GM18870 (cell line): ENCODE results near the gene ZIC4.

Experiments used
- ATAC-seq: cut with Tn5 transposase; IDR thresholded peaks from one replicate; pipeline ENCODE4 v1.9.1; 2021; ENCODE audit warnings: moderate library complexity; ENCODE audit not compliant: unreplicated experiment

Gene ZIC4

DNA sequence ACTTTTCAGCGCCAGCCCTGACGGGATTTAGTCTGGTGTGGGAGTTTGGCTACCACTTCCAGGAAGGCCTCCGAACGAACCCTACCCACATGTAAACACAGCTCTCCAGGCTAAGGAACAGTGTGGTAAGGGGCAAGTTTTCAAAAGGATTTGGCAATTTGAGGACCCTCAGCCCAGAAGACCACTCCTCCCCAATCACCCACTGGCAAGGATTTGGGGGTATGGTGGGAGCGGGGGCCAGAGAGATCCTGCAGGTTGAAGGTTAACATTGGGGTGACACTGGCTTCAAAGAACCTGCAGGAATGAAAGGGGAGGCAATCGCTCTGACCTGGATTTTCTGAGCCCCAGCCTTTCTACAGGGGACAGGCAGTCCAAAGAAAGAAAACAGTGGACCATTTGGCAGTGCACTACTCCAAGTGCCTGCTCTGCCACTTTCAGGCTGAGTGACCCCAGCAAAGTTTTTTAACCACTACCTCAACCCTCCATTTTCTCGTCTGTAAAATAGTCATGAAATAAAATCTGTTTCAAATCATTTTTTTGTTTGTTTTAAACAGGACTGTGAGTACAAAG lies 34.5 kb downstream of the ZIC4 start:
- no peak for ATAC-seq

DNA sequence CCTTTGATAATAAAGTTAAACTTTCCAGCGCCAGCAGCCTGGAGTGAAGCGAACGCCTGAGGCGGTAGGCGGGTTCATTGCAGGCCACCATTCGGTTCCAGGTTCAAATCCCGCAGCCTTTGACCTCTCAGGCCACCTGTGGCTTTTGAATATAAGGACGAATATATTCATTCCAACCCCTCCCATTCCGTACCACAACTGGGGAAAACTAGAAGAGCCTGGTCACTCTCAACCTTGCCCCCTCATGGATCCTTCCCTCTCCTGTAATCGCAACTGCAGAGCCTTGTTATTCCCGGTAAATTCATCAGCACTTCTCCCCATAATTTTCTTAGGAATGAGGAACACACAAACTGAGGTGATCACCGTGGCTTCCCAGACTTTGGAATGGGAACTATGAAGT lies 35.2 kb downstream of the ZIC4 start:
- ATAC-seq = no peak

DNA sequence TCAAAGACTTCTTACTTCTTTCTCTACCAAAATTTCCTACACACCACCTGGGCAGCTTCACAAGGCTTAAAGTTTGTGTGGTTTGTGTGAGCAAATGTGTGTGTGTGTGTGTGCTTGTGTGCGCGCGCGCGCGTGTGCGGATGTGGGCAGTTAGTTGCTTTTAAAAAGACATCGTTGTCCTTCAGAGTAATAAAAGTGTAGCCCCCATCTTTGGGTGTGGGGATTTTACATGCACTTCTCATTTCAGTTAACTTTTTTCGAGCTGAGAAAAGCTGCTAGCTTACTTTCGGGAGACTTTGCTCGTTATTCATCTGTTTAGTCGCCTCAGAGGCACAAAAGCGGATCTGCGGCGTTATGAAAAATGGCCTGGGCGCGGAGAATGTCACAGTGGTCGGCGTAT lies 36.0 kb downstream of the ZIC4 start:
- no peak for ATAC-seq

GRCh38 chr3:147369661-147370123 lies 36.7 kb downstream of the ZIC4 start:
- no peak for ATAC-seq

- ATAC-seq = no peak
Observed at GRCh38 chr3:147369231-147369630, 37.1 kb downstream of the ZIC4 start.

- ATAC-seq = no peak
Observed at GRCh38 chr3:147368561-147369221, 37.7 kb downstream of the ZIC4 start.

DNA sequence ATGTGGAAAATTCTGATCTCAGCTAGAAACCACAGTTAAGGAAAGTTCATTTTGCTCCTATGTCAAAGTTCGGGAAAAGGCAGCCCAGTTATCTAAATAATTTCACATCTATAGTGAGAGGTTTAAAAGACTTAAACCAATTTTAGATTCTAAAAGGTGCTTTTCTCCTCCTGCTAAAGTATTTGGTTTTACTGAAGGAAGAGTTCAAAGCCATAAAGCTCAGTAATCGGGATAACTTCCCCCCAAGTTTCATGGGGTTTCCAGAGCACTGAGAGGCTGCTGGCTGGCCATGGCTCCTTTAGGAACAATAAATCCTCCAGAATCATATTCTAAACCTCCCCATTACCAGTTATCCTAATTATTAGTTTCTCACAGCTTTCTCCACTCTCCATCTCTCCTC lies 38.2 kb downstream of the ZIC4 start:
- no peak for ATAC-seq

GRCh38 chr3:147367676-147368075 lies 38.7 kb downstream of the ZIC4 start:
- ATAC-seq = no peak

DNA sequence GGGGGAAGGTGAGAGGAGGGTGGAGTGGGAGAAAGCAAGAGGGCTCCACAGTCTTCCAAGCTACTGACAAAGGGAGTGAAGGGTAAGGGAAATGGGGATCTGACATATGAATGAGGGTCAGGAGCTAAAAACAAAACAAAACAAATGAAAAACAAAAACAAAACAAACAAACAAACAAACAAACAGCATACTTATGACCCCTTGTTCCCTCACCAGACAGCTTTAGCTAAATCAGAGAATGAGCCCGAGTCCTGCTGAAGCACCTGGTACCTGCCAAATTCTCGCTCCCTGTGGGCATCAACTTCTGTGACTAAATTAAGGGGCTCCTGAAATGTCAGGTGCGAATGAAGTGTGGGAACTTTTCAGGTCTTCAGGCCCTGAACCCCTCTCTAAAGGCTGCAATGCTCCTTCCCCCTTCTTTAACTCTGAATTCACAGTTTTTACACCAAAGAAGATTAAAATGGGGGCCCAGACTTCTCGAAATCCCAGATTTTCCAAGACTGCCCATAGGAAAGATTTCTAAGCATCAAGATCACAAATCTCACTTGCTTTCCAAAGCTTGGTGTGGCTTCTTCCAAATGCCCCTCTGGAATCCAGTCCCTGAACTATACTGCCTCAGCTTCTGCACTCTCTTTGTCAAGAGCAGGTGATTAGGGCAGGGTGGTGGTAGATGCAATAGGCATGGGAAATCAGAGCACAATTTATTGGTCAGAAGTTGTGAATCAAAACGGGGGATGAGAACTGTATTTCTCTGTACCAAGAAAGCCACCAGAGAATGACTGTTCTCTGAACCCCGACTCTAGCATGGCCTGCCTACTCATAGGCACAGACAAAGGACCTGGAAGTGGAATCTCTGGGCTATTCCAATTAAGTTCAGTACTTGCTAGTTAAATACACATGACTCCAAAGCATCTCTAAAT lies 40.9 kb downstream of the ZIC4 start:
- no peak for ATAC-seq

DNA sequence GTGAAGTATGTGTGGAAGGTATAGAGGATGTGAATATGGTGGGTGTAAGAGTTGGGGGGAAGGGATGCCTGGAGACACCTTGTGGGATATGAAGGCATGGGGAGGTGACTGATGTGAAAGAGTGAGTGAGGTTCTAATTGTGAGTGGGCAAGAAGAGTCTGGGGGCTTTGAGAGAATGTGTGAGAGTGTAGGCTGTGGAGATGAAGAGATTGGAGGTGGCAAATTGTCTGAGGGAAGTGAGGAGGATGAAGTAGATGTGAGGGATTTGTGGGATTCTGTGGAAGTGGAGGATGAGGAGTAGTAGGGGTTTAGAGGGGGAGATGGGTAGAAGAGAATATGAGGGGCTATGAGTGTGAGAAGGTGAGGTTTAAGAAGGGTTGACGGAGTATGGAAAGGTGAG lies 41.6 kb downstream of the ZIC4 start:
- ATAC-seq = no peak

DNA sequence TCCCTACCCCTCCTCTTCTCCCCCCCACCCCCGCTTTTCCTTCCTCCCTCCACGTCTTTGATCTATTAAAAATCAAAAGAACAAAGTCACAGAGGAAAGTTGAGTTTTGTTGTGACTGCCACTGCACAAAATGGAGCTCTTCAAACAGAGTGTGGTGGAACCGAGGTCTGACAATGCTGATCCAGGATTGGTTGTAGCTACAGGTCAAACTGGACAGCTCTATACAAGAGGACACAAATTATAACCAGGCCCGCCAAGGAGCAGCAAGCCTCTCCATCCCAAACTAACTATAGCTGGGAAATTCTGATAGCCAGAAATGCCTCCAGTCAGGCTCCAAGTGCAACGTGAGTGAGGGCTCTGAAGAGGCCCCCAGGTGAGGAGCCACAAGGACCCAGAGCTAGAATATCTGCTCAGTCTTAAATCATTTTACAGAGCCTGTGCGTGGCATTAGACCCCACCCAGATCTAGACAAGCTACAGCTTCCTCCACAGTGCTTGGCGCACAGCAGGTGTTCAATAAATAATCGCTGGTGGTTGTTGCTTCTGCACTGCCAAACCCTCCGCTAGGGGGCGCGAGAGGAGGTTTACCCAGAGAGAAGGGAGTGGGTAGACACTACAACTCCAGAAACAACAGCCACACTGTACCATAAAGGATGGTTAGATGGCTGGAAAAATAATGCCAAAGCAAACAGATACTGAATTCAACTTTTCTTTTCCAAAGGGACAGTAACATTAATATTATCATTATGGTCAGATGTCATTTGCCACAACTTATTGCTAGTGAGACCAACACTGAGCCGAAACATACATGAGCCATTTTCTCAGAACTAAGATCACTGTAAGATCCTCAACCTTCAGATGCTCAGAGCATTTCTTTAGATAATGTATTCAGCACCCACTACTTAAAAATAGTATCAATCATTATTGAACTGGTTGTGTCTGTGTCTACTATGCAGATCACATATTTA lies 44.6 kb downstream of the ZIC4 start:
- peak; percentile 74 for ATAC-seq

- ATAC-seq = no peak
Observed at GRCh38 chr3:147360646-147361453, 45.5 kb downstream of the ZIC4 start.

DNA sequence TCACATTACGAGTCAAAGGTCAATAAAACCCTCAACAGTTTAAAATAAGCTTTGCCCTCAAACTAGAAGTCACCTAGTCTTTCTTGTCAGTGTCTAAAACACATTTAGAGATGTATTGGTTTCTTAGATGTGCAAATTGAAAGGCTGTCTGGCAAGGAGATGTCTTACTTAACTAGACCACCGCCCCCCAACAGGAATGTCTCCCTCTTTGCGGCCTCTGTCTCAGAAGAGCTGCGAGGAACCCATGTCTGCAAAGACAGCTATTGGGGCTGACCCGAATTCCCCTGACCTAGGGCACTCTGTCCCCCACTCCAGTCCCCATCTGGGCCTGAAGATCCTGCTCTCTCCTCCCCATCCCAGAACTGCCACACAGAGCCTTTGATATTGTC lies 46.3 kb downstream of the ZIC4 start:
- no peak for ATAC-seq

- no peak for ATAC-seq
Observed at GRCh38 chr3:147359177-147360050, 46.9 kb downstream of the ZIC4 start.

DNA sequence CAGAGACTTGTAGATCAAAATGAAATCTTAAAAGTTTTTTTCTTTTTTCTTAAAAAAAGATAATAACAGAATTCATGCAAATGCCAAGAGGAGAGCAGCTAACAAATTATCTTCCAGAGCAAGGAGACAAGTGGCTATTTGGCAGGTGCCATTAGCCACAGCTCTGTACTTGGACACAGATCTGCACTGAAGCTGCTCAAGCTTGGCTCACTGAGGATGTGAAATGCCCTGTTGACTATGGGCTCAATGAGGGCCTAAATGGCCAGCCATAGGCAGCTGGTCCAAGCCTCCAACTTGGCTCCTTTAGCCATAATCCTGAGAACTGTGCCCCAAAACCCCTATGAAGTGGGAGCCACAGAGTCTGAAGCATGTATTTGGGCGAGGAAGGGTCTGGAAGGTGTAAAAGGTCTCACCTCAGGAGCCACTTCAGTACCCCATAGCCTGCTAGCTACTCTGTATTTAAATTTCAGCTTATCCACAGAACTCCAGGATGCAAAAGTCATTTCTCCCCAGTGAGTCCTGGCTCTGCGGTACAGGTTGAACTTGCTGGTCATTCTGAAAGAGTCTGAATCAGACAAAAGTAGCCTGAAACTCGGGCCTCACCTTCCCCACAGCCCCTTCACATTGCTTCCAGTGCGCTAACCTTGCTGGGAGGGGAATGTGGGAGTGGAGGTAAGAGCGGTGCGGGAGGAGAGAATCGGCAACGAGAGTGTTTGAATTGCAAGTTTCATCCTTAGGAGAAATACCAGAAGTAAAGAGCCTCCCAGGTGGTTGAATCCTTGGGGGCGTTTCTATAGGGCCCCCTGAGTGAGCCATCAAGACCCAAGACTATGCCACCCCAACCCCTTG lies 48.0 kb downstream of the ZIC4 start:
- ATAC-seq = no peak

- no peak for ATAC-seq
Observed at GRCh38 chr3:147356909-147357900, 49.1 kb downstream of the ZIC4 start.
